Measurements from ENCODE around the gene CDC73.

The CDC73 gene

GRCh38 chr1:193121616-193122593, at the start of gene CDC73:
Gene CDC73, plus strand, starts transcription at chr1:193122031. Its CDS starts 170 bp downstream, at chr1:193122201.
- DNase-seq (ENCODE audit: low read depth in 1 of 2, low spot score in 1 of 2): peak; percentile 98 to 99

GRCh38 chr1:193077991-193078390, 43.8 kb upstream of the CDC73 start:
- DNase-seq (ENCODE audit: low read depth in 1 of 2, low spot score in 1 of 2): no peak

- DNase-seq (ENCODE audit: low read depth in 1 of 2, low spot score in 1 of 2): no peak
These were observed 42.6 kb upstream of the CDC73 start for GRCh38 chr1:193079187-193079586.

- no peak for DNase-seq (ENCODE audit: low read depth in 1 of 2, low spot score in 1 of 2)
These were observed 38.3 kb upstream of the CDC73 start for GRCh38 chr1:193083365-193084088.

GRCh38 chr1:193085263-193085662, 36.6 kb upstream of the CDC73 start:
- DNase-seq (ENCODE audit: low read depth in 1 of 2, low spot score in 1 of 2): no peak

GRCh38 chr1:193086342-193086741, 35.5 kb upstream of the CDC73 start:
- no peak for DNase-seq (ENCODE audit: low read depth in 1 of 2, low spot score in 1 of 2)

GRCh38 chr1:193087893-193088292, 33.9 kb upstream of the CDC73 start:
- DNase-seq (ENCODE audit: low read depth in 1 of 2, low spot score in 1 of 2): no peak

- DNase-seq (ENCODE audit: low read depth in 1 of 2, low spot score in 1 of 2): no peak
These were observed 31.0 kb upstream of the CDC73 start for GRCh38 chr1:193090865-193091264.

GRCh38 chr1:193094112-193094511, 27.7 kb upstream of the CDC73 start:
- DNase-seq (ENCODE audit: low read depth in 1 of 2, low spot score in 1 of 2): no peak

GRCh38 chr1:193102662-193103061, 19.2 kb upstream of the CDC73 start:
- no peak for DNase-seq (ENCODE audit: low read depth in 1 of 2, low spot score in 1 of 2)

- DNase-seq (ENCODE audit: low read depth in 1 of 2, low spot score in 1 of 2): no peak
These were observed 17.9 kb upstream of the CDC73 start for GRCh38 chr1:193103759-193104501.

GRCh38 chr1:193104502-193104906, 17.3 kb upstream of the CDC73 start:
- DNase-seq (ENCODE audit: low read depth in 1 of 2, low spot score in 1 of 2): no peak

- peak in 1 of 2 donors; percentile 46 for DNase-seq (ENCODE audit: low read depth in 1 of 2, low spot score in 1 of 2)
These were observed 16.7 kb upstream of the CDC73 start, which contains the start of gene GLRX2 for GRCh38 chr1:193104907-193105820. Gene GLRX2, minus strand, starts transcription at chr1:193105414. Its CDS starts 32 bp downstream, at chr1:193105382.

- no peak for DNase-seq (ENCODE audit: low read depth in 1 of 2, low spot score in 1 of 2)
These were observed 16.0 kb upstream of the CDC73 start for GRCh38 chr1:193105821-193106177.

GRCh38 chr1:193108471-193108870, 13.4 kb upstream of the CDC73 start:
- no peak for DNase-seq (ENCODE audit: low read depth in 1 of 2, low spot score in 1 of 2)

GRCh38 chr1:193109619-193110018, 12.2 kb upstream of the CDC73 start:
- DNase-seq (ENCODE audit: low read depth in 1 of 2, low spot score in 1 of 2): no peak

GRCh38 chr1:193110246-193110645, 11.6 kb upstream of the CDC73 start:
- no peak for DNase-seq (ENCODE audit: low read depth in 1 of 2, low spot score in 1 of 2)

GRCh38 chr1:193110864-193111263, 11.0 kb upstream of the CDC73 start:
- no peak for DNase-seq (ENCODE audit: low read depth in 1 of 2, low spot score in 1 of 2)

GRCh38 chr1:193111641-193112090, 10.2 kb upstream of the CDC73 start:
- no peak for DNase-seq (ENCODE audit: low read depth in 1 of 2, low spot score in 1 of 2)

Data from activated CD4-positive, alpha-beta T cell treated with anti-CD3 and anti-CD28 coated beads, Interleukin-2, amount 50 U/mL, for 24 hours (primary cell).